Cerebellar cortex (tissue), 1 donor: Measurements from ENCODE around the gene TMEM266.
"Not testable (repeated sequence)": the region's sequence is repeated elsewhere in the genome, so short reads cannot be mapped to it uniquely, and the experiment has no call there.

ENCODE experiments used
- DNase-seq: peaks from one replicate; pipeline ENCODE4 v3.0.0-alpha.2; 2015; ENCODE audit warnings: low spot score

The TMEM266 gene

GRCh38 chr15:76059320-76060117, at the start of gene TMEM266:
Gene TMEM266, plus strand, starts transcription at chr15:76059985. Its CDS starts 74,279 bp downstream, at chr15:76134264.
- peak; percentile 61 for DNase-seq

- no peak for DNase-seq
Measured at GRCh38 chr15:76010613-76011012, 49.2 kb upstream of the TMEM266 start.

GRCh38 chr15:76011627-76012551, 47.9 kb upstream of the TMEM266 start, which contains the start of gene NRG4:
Gene NRG4, minus strand, starts transcription at chr15:76012424. Its CDS starts 1,194 bp downstream, at chr15:76011230.
- peak; percentile 5 for DNase-seq

- not testable (repeated sequence) for DNase-seq
Measured at GRCh38 chr15:76013470-76013869, 46.3 kb upstream of the TMEM266 start.

- no peak for DNase-seq
Measured at GRCh38 chr15:76024021-76024768, 35.6 kb upstream of the TMEM266 start.

- DNase-seq: no peak
Measured at GRCh38 chr15:76032046-76032445, 27.7 kb upstream of the TMEM266 start.

- DNase-seq: no peak
Measured at GRCh38 chr15:76033438-76033837, 26.3 kb upstream of the TMEM266 start.

GRCh38 chr15:76034111-76034510, 25.7 kb upstream of the TMEM266 start:
- no peak for DNase-seq

GRCh38 chr15:76035593-76035992, 24.2 kb upstream of the TMEM266 start:
- no peak for DNase-seq

- no peak for DNase-seq
Measured at GRCh38 chr15:76038512-76038911, 21.3 kb upstream of the TMEM266 start.

GRCh38 chr15:76054201-76054600, 5.6 kb upstream of the TMEM266 start:
- DNase-seq: not testable (repeated sequence)

GRCh38 chr15:76056931-76057330, 2.9 kb upstream of the TMEM266 start:
- DNase-seq: no peak

GRCh38 chr15:76057332-76058000, 2.3 kb upstream of the TMEM266 start:
- DNase-seq: peak; percentile 81

GRCh38 chr15:76058714-76059319, 968 bp upstream of the TMEM266 start:
- peak; percentile 89 for DNase-seq

GRCh38 chr15:76060118-76060989, 569 bp downstream of the TMEM266 start:
- DNase-seq: no peak

- peak; percentile 63 for DNase-seq
Measured at GRCh38 chr15:76061700-76062099, 1.9 kb downstream of the TMEM266 start.

- peak; percentile 48 for DNase-seq
Measured at GRCh38 chr15:76062286-76062685, 2.5 kb downstream of the TMEM266 start.

- DNase-seq: peak; percentile 56
Measured at GRCh38 chr15:76064375-76064774, 4.6 kb downstream of the TMEM266 start.

- DNase-seq: peak; percentile 52
Measured at GRCh38 chr15:76065245-76065644, 5.5 kb downstream of the TMEM266 start.

- no peak for DNase-seq
Measured at GRCh38 chr15:76065793-76066192, 6.0 kb downstream of the TMEM266 start.
